AG09309 (cell line): ENCODE measurements around the gene ADAMTS8.
A peak's percentile ranks its signal among the peaks of the same experiment; 100 is the strongest.

Experiments
- DNase-seq: peaks from one replicate; pipeline ENCODE4 v3.0.0-alpha.2; 2010; ENCODE audit warnings: low read depth
- H3K4me3 ChIP-seq: 2 replicates; pipeline ENCODE4 v1.5.1; 2011; ENCODE audit warnings: mild to moderate bottlenecking, low read depth, low read length, moderate library complexity; ENCODE audit not compliant: control insufficient read depth
- CTCF ChIP-seq: IDR thresholded peaks from 2 replicates; pipeline ENCODE4 v1.5.1; 2011; ENCODE audit warnings: mild to moderate bottlenecking, low read depth, low read length, inconsistent platforms; ENCODE audit not compliant: insufficient read depth, control insufficient read depth; ENCODE audit errors: missing control alignments

The ADAMTS8 gene

GRCh38 chr11:130452940-130453339, 24.5 kb upstream of the ADAMTS8 start:
- no peak for TF ChIP-seq CTCF
- no peak overlapping the region for H3K4me3 ChIP-seq
- DNase-seq: no peak

- no peak for DNase-seq
- H3K4me3 ChIP-seq: no peak overlapping the region
- no peak for TF ChIP-seq CTCF
Observed at GRCh38 chr11:130452176-130452575, 23.8 kb upstream of the ADAMTS8 start.

GRCh38 chr11:130451231-130452019, 23.0 kb upstream of the ADAMTS8 start:
- H3K4me3 ChIP-seq: no peak overlapping the region
- TF ChIP-seq CTCF: no peak
- DNase-seq: no peak

GRCh38 chr11:130449996-130450769, 21.8 kb upstream of the ADAMTS8 start:
- TF ChIP-seq CTCF: peak; percentile 9
- H3K4me3 ChIP-seq: no peak overlapping the region
- no peak for DNase-seq

- peak overlapping the region; percentile 57 for H3K4me3 ChIP-seq
- DNase-seq: no peak
- no peak for TF ChIP-seq CTCF
Observed at GRCh38 chr11:130449310-130449990, 21.0 kb upstream of the ADAMTS8 start.

- no peak for DNase-seq
- peak within 1 kb of the TSS; percentile 57 for H3K4me3 ChIP-seq
- TF ChIP-seq CTCF: no peak
Observed at GRCh38 chr11:130448416-130449309, 20.3 kb upstream of the ADAMTS8 start, which contains the start of gene ADAMTS15. TSS of gene ADAMTS15 (plus strand) at chr11:130448645. CDS start at chr11:130448974, 329 bp downstream.
